Bone marrow (tissue), 2 donors: ENCODE measurements around the gene NFATC2.

Source experiments
- DNase-seq, 2 donors: peaks; one replicate each; lab custom pipeline; 2025; lab: John Stamatoyannopoulos, UW

The NFATC2 gene

GRCh38 chr20:51389543-51390264 is 152.8 kb downstream of the NFATC2 start:
- DNase-seq, result no peak

GRCh38 chr20:51388756-51389542 is 153.6 kb downstream of the NFATC2 start:
- DNase-seq, result no peak

GRCh38 chr20:51388227-51388626 is 154.3 kb downstream of the NFATC2 start:
- no peak for DNase-seq

- DNase-seq, result no peak
Measured at GRCh38 chr20:51387125-51387875, 155.2 kb downstream of the NFATC2 start.

- DNase-seq, result no peak
Measured at GRCh38 chr20:51386586-51386985, 155.9 kb downstream of the NFATC2 start.

- DNase-seq, result no peak
Measured at GRCh38 chr20:51385646-51386530, 156.6 kb downstream of the NFATC2 start.

GRCh38 chr20:51384875-51385274 is 157.6 kb downstream of the NFATC2 start:
- no peak for DNase-seq

- no peak for DNase-seq
Measured at GRCh38 chr20:51383891-51384510, 158.5 kb downstream of the NFATC2 start.

GRCh38 chr20:51382986-51383821 is 159.3 kb downstream of the NFATC2 start:
- no peak for DNase-seq

GRCh38 chr20:51382111-51382985 is 160.2 kb downstream of the NFATC2 start:
- no peak for DNase-seq

GRCh38 chr20:51381557-51381956 is 161.0 kb downstream of the NFATC2 start:
- no peak for DNase-seq

GRCh38 chr20:51380401-51381385 is 161.8 kb downstream of the NFATC2 start:
- no peak for DNase-seq

- no peak for DNase-seq
Measured at GRCh38 chr20:51379601-51380341, 162.7 kb downstream of the NFATC2 start.

GRCh38 chr20:51378171-51378928 is 164.2 kb downstream of the NFATC2 start:
- no peak for DNase-seq

- DNase-seq, result no peak
Measured at GRCh38 chr20:51377132-51377531, 165.4 kb downstream of the NFATC2 start.

- DNase-seq, result no peak
Measured at GRCh38 chr20:51376111-51376510, 166.4 kb downstream of the NFATC2 start.

- no peak for DNase-seq
Measured at GRCh38 chr20:51375561-51375960, 167.0 kb downstream of the NFATC2 start.
